K562 (cell line): ENCODE data around the gene HOXA13. TPM values are rescaled to one million over a fixed set of nuclear protein-coding genes. Genes with fewer than 3 reads are reported as not detected.

ENCODE experiments used
- ATAC-seq: fragments of 200-7000 bp; cut with Tn5 transposase; 3 replicates; pipeline ENCODE4 v1.9.1; 2020; ENCODE audit warnings: moderate library complexity
- BruUV-seq: library from RNA; stranded (reverse); fragments of 400-500 nt; replicated peaks from 2 replicates; lab custom pipeline; 2021; lab: Mats Ljungman, UMichigan
- CTCF ChIA-PET: fragments of 300-600 bp; formaldehyde crosslinking; extraction: SDS; loops from one replicate; lab custom pipeline; 2021; ENCODE audit warnings: low intra/inter-chr PET ratio; lab: Yijun Ruan, JAX
- POLR2A ChIA-PET: fragments of 300-600, 350-650 bp; sonication (Branson Sonifier 250); formaldehyde crosslinking; extraction: SDS; loops from one replicate; lab custom pipeline; 2021; ENCODE audit warnings: antibody characterized with exemption, inconsistent platforms; lab: Yijun Ruan, JAX
- DNase-seq, 4 experiments: peaks; one replicate each; pipeline versions ENCODE4 v3.0.0 to v3.0.0-alpha.2; 2011 to 2018; ENCODE audit warnings: low spot score in 3 of 4, mixed read lengths in 3 of 4; ENCODE audit errors: extremely low read depth in 1 of 4
- FAIRE-seq: peaks from 2 replicates; lab custom pipeline; 2011; peaks lifted over from hg19 to GRCh38; lab: Jason Lieb, UNC
- H2AFZ ChIP-seq: 2 replicates; pipeline ENCODE4 v1.6.0; 2011; ENCODE audit warnings: low read depth, low read length, control low read depth, inconsistent platforms
- H3K27ac ChIP-seq: fragments of 200-600 bp; 3 replicates; pipeline ENCODE4 v1.8.0; 2011; ENCODE audit warnings: low read depth, mild to moderate bottlenecking, control low read depth, inconsistent platforms, low read length, moderate library complexity, mixed read lengths; ENCODE audit errors: extremely low read depth
- H3K27me3 ChIP-seq, 2 experiments: fragments of 300-600 bp in 1 of 2; 2 replicates in 1 of 2; 3 replicates in 1 of 2; pipeline versions ENCODE4 v1.6.0 to v1.8.0; 2011; ENCODE audit warnings: inconsistent platforms in 2 of 2, low read length in 2 of 2, mild to moderate bottlenecking in 1 of 2, mixed read lengths in 1 of 2, moderate library complexity in 1 of 2; ENCODE audit not compliant: control insufficient read depth in 2 of 2, insufficient read depth in 2 of 2
- H3K36me3 ChIP-seq: fragments of 300-600 bp; 3 replicates; pipeline ENCODE4 v1.8.0; 2011; ENCODE audit warnings: mild to moderate bottlenecking, low read length, inconsistent platforms; ENCODE audit not compliant: control insufficient read depth, insufficient read depth
- H3K4me1 ChIP-seq, 2 experiments: fragments of 200-600 bp in 1 of 2; replicated peaks in 1 of 2; 2 replicates in 1 of 2; 3 replicates in 1 of 2; pipeline versions ENCODE4 v1.5.1 to v1.8.0; 2011; ENCODE audit warnings: inconsistent platforms in 2 of 2, low read length in 2 of 2, mild to moderate bottlenecking in 1 of 2, mixed read lengths in 1 of 2, moderate library complexity in 1 of 2; ENCODE audit not compliant: control insufficient read depth in 2 of 2, insufficient read depth in 2 of 2
- H3K4me2 ChIP-seq: 2 replicates; pipeline ENCODE4 v1.6.1; 2011; ENCODE audit warnings: low read length, control low read depth, inconsistent platforms, mixed read lengths; ENCODE audit not compliant: insufficient read depth
- H3K4me3 ChIP-seq: fragments of 200-600 bp; sonication (generic), shearing (Covaris generic); 2 replicates; pipeline ENCODE4 v1.5.1; 2016; ENCODE audit warnings: control low read depth, inconsistent platforms
- H3K79me2 ChIP-seq: fragments of 200-600 bp; 3 replicates; pipeline ENCODE4 v1.8.0; 2011; ENCODE audit warnings: low read length, inconsistent platforms; ENCODE audit not compliant: control insufficient read depth, insufficient read depth
- H3K9ac ChIP-seq, 2 experiments: 2 replicates each; pipeline versions ENCODE4 v1.6.0 to v1.6.1; 2011; ENCODE audit warnings: low read depth in 2 of 2, low read length in 2 of 2, control low read depth in 1 of 2, inconsistent platforms in 1 of 2, mild to moderate bottlenecking in 1 of 2, mixed read lengths in 1 of 2; ENCODE audit not compliant: insufficient read depth in 1 of 2
- H3K9me1 ChIP-seq: one replicate; pipeline ENCODE4 v1.6.0; 2011; ENCODE audit warnings: inconsistent platforms, mild to moderate bottlenecking, low read length, moderate library complexity; ENCODE audit not compliant: control insufficient read depth, insufficient read depth
- H3K9me3 ChIP-seq: replicated peaks from 2 replicates; pipeline ENCODE4 v1.5.1; 2011; ENCODE audit warnings: low read depth, low read length, inconsistent platforms; ENCODE audit not compliant: control insufficient read depth, insufficient read depth
- H4K20me1 ChIP-seq: replicated peaks from 2 replicates; pipeline ENCODE4 v1.6.1; 2011; ENCODE audit warnings: low read length, inconsistent platforms, mixed read lengths; ENCODE audit not compliant: control insufficient read depth, insufficient read depth
- ARNT ChIP-seq, 2 experiments: fragments of 450-650 bp; IDR thresholded peaks; 2 replicates each; pipeline ENCODE4 v1.6.1; 2016; ENCODE audit warnings: mild to moderate bottlenecking in 1 of 2
- ATF7 ChIP-seq: fragments of 450-650 bp; IDR thresholded peaks from 2 replicates; pipeline ENCODE4 v1.7.1; 2014; ENCODE audit warnings: mild to moderate bottlenecking, moderate library complexity
- BCOR ChIP-seq: fragments of 450-650 bp; IDR thresholded peaks from 2 replicates; pipeline ENCODE4 v1.6.1; 2016
- CAMTA2 ChIP-seq: fragments of 250-450 bp; sonication (Bioruptor Pico); conservative IDR thresholded peaks from 2 replicates; pipeline ENCODE4 v1.5.1; 2022
- CCAR2 ChIP-seq: fragments of 200-400 bp; formaldehyde crosslinking; IDR thresholded peaks from 2 replicates; pipeline ENCODE4 v1.6.1; 2017; ENCODE audit warnings: mild to moderate bottlenecking, low read depth, low read length
- ETV6 ChIP-seq, 3 experiments: fragments of 150-350 bp in 1 of 3; sonication (generic) in 1 of 3; formaldehyde crosslinking in 1 of 3; IDR thresholded peaks; 2 replicates each; pipeline versions ENCODE4 v1.6.1 to v1.8.0; 2014 to 2022; ENCODE audit warnings: borderline replicate concordance in 2 of 3, low read depth in 2 of 3, antibody characterized with exemption in 1 of 3, low read length in 1 of 3, mild to moderate bottlenecking in 1 of 3, missing genetic modification reagents in 1 of 3
- FOXA1 ChIP-seq: fragments of 450-650 bp; IDR thresholded peaks from 2 replicates; pipeline ENCODE4 v1.6.1; 2016; ENCODE audit warnings: mild to moderate bottlenecking, borderline replicate concordance
- HNRNPUL1 ChIP-seq: fragments of 200-400 bp; formaldehyde crosslinking; IDR thresholded peaks from 2 replicates; pipeline ENCODE4 v1.6.1; 2017; ENCODE audit warnings: low read length
- MAFF ChIP-seq: IDR thresholded peaks from 2 replicates; pipeline ENCODE4 v1.6.1; 2012; ENCODE audit warnings: low read length, improper control_type of control experiment
- MCM2 ChIP-seq: fragments of 450-650 bp; IDR thresholded peaks from 2 replicates; pipeline ENCODE4 v1.6.1; 2017; ENCODE audit warnings: low read depth, mild to moderate bottlenecking
- NFIX ChIP-seq: fragments of 250-450 bp; sonication (Bioruptor Pico); IDR thresholded peaks from 2 replicates; pipeline ENCODE4 v1.4.0; 2020; ENCODE audit warnings: low read depth, mild to moderate bottlenecking, moderate library complexity
- SETDB1 ChIP-seq: IDR thresholded peaks from one replicate; pipeline ENCODE4 v1.6.1; 2012; ENCODE audit warnings: low read length, control low read depth, inconsistent platforms
- SIX5 ChIP-seq, 2 experiments: IDR thresholded peaks; 2 replicates each; pipeline ENCODE4 v1.6.1; 2011; ENCODE audit warnings: low read length in 2 of 2, borderline replicate concordance in 1 of 2, low read depth in 1 of 2, mild to moderate bottlenecking in 1 of 2, moderate library complexity in 1 of 2; ENCODE audit not compliant: insufficient read depth in 1 of 2
- ZBTB8A ChIP-seq: fragments of 450-650 bp; IDR thresholded peaks from 2 replicates; pipeline ENCODE4 v1.6.1; 2018; ENCODE audit warnings: mild to moderate bottlenecking, moderate library complexity; ENCODE audit not compliant: partially characterized antibody
- ZNF133 ChIP-seq: fragments of 250-450 bp; sonication (Bioruptor Pico); IDR thresholded peaks from 2 replicates; pipeline ENCODE4 v1.4.0; 2020; ENCODE audit warnings: mild to moderate bottlenecking
- WGBS: fragments of 100-300 bp; shearing (Covaris generic); methylation state at CpG from one replicate; pipeline ENCODE4 v1.1.6; 2016; ENCODE audit warnings: low coverage, mixed read lengths; ENCODE audit not compliant: insufficient coverage; ENCODE audit errors: missing lambda C conversion rate; 5-methylcytosine and 5-hydroxymethylcytosine counted together
- in situ Hi-C: fragments of 300-500 bp; cut with MboI; formaldehyde crosslinking; loops from 4 replicates; pipeline ENCODE4 v1.15.0; 2018; ENCODE audit warnings: inconsistent platforms, mixed read lengths
- intact Hi-C: fragments of 100-400 bp; cut with micrococcal nuclease; formaldehyde crosslinking; loops from 2 replicates; pipeline ENCODE4 v1.14.2; 2022
- polyA plus RNA-seq, 8 experiments: library from polyadenylated mRNA; depleted of rRNA in 4 of 8; stranded (reverse) in 5 of 8; unstranded in 3 of 8; fragments of >200 nt; fragmentation: Nextera tagmentation in 2 of 8; fragmentation: Illumina TruSeq in 1 of 8; extraction: Ambion mirVana in 2 of 8; extraction: Trizol in 1 of 8; gene quantifications; 2 replicates each; pipeline versions ENCODE4 v1.2.1 to v1.2.3, GENCODE V29; 2011 to 2014; ENCODE audit warnings: inconsistent platforms in 1 of 8, missing spikeins in 1 of 8
- total RNA-seq, 7 experiments: library from RNA; depleted of rRNA in 6 of 7; stranded (reverse); fragments of >200 nt in 6 of 7; fragmentation: Illumina TruSeq in 2 of 7; extraction: Trizol in 2 of 7; gene quantifications; 2 replicates each; pipeline versions ENCODE4 v1.2.1 to v1.2.3, GENCODE V29; 2011 to 2021; ENCODE audit warnings: low replicate concordance in 1 of 7
- TF ChIP-seq, protein P1 (sequence below), 2 experiments: IDR thresholded peaks; 2 replicates each; pipeline ENCODE4 v1.6.1; 2011; ENCODE audit warnings: borderline replicate concordance in 1 of 2, control low read depth in 1 of 2, low read depth in 1 of 2, low read length in 1 of 2, mild to moderate bottlenecking in 1 of 2, mixed read lengths in 1 of 2, moderate library complexity in 1 of 2; ENCODE audit not compliant: insufficient read depth in 1 of 2, insufficient read length in 1 of 2, poor library complexity in 1 of 2, severe bottlenecking in 1 of 2; ENCODE audit errors: extremely low read depth in 1 of 2
- TF ChIP-seq, protein P2 (sequence below): IDR thresholded peaks from 2 replicates; pipeline ENCODE4 v1.6.1; 2011; ENCODE audit warnings: borderline replicate concordance, low read depth, mild to moderate bottlenecking, moderate library complexity, low read length; ENCODE audit not compliant: insufficient read depth, poor library complexity, severe bottlenecking

HOXA13 gene
- total and polyA plus RNA-seq, 9 of the 15 experiments (the other 6 are each of a cell fraction or from before 2014, with no cell fraction given) = not detected

- in situ Hi-C loops (loop anchor here (25.0 kb wide), 3 partner anchors 644 to 1269 kb away; no protein-coding TSS in a partner anchor), intact Hi-C loops (no loop called here)
- 57% methylated on average over 58 of the region's 63 CpGs for WGBS
- ChIA-PET POLR2A (interaction anchor here (0.6 kb wide), 1 partner anchor 918 kb away, joined by 4 read pairs; no protein-coding TSS in a partner anchor), CTCF (interaction anchor here (0.6 kb wide), 1 partner anchor 461 kb away, joined by 3 read pairs; no protein-coding TSS in a partner anchor)
- TF ChIP-seq ATF7 (no peak), ZBTB8A (no peak), FOXA1 (no peak), MAFF (no peak), CAMTA2 (CRISPR knock-in tag) (no peak), HNRNPUL1 (no peak), NFIX (CRISPR knock-in tag) (no peak), SETDB1 (no peak), ARNT (IDR thresholded peaks at IDR 0.05) (no peak), BCOR (no peak), CCAR2 (no peak), ZNF133 (CRISPR knock-in tag) (no peak), MCM2 (no peak), SIX5 (IDR thresholded peaks at IDR 0.05; ENCODE audit: borderline replicate concordance in 1 of 2, insufficient read depth in 1 of 2, low read depth in 1 of 2, low read length in 2 of 2) (no peak), ETV6 (IDR thresholded peaks at IDR 0.05; ENCODE audit: borderline replicate concordance in 1 of 2, low read depth in 2 of 2, low read length in 1 of 2) (no peak), ETV6 (CRISPR knock-in tag; IDR thresholded peaks at IDR 0.05; ENCODE audit: borderline replicate concordance) (no peak)
- TF ChIP-seq, protein P1, sequence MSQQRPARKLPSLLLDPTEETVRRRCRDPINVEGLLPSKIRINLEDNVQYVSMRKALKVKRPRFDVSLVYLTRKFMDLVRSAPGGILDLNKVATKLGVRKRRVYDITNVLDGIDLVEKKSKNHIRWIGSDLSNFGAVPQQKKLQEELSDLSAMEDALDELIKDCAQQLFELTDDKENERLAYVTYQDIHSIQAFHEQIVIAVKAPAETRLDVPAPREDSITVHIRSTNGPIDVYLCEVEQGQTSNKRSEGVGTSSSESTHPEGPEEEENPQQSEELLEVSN (IDR thresholded peaks at IDR 0.05; ENCODE audit: borderline replicate concordance in 1 of 2, extremely low read depth in 1 of 2, insufficient read depth in 1 of 2, insufficient read length in 1 of 2, low read depth in 1 of 2, low read length in 1 of 2, poor library complexity in 1 of 2, severe bottlenecking in 1 of 2) = no peak
- TF ChIP-seq, protein P2, sequence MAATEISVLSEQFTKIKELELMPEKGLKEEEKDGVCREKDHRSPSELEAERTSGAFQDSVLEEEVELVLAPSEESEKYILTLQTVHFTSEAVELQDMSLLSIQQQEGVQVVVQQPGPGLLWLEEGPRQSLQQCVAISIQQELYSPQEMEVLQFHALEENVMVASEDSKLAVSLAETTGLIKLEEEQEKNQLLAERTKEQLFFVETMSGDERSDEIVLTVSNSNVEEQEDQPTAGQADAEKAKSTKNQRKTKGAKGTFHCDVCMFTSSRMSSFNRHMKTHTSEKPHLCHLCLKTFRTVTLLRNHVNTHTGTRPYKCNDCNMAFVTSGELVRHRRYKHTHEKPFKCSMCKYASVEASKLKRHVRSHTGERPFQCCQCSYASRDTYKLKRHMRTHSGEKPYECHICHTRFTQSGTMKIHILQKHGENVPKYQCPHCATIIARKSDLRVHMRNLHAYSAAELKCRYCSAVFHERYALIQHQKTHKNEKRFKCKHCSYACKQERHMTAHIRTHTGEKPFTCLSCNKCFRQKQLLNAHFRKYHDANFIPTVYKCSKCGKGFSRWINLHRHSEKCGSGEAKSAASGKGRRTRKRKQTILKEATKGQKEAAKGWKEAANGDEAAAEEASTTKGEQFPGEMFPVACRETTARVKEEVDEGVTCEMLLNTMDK = no peak
- peaks cover 26 to 89% of the 10 kb centered on the region in 2 experiments; a peak in 4 of 5 replicates for H3K27me3 ChIP-seq
- H3K4me3 ChIP-seq = no peak overlapping the region
- no peak overlapping the region for H3K4me2 ChIP-seq
- H2AFZ ChIP-seq = no peak overlapping the region
- no peaks in the 10 kb centered on the region for H4K20me1 ChIP-seq
- no peaks in the 10 kb centered on the region for H3K36me3 ChIP-seq
- H3K9ac ChIP-seq = no peak overlapping the region
- FAIRE-seq (no peak), ATAC-seq (no peak), DNase-seq (no peak)
- no peaks in the 10 kb centered on the region for H3K9me1 ChIP-seq
- BruUV-seq = no TSS peak
- peaks cover 0 to 17% of the 10 kb centered on the region in 2 experiments; a peak in 2 of 5 replicates for H3K4me1 ChIP-seq
- H3K27ac ChIP-seq = no peak overlapping the region
- no peaks in the 10 kb centered on the region for H3K79me2 ChIP-seq
- no peaks in the 10 kb centered on the region for H3K9me3 ChIP-seq
Measured at GRCh38 chr7:27155816-27156507, 43.9 kb downstream of the HOXA13 start.
